Transverse colon (tissue), 3 donors: ENCODE measurements around the gene KCNK18.

Source experiments
- CTCF ChIP-seq, 5 experiments: fragments of 200-600 bp in 3 of 5; fragments of 450-650 bp in 2 of 5; sonication (generic) in 3 of 5; IDR thresholded peaks; 1 replicate in 2 of 5; 2 replicates in 3 of 5; pipeline ENCODE4 v1.5.1; 2016 to 2017; ENCODE audit warnings: antibody characterized with exemption in 5 of 5, inconsistent platforms in 3 of 5, mild to moderate bottlenecking in 2 of 5, moderate library complexity in 1 of 5
- EP300 ChIP-seq: sonication (generic); formaldehyde crosslinking; IDR thresholded peaks from one replicate; pipeline ENCODE4 v1.6.1; 2017; ENCODE audit warnings: antibody characterized with exemption, low read depth

- TF ChIP-seq CTCF (IDR thresholded peaks at IDR 0.05) (no peak), EP300 (no peak)
Observed at GRCh38 chr10:117201826-117202225, 4.5 kb downstream of the KCNK18 start.
